ENCODE data around the gene RPL10L. TPM values are rescaled to one million over a fixed set of nuclear protein-coding genes. Genes with fewer than 3 reads are reported as not detected.

The RPL10L gene
- not detected in 5 replicates for total RNA-seq (2022; extraction: Qiagen RNA extraction)

GRCh38 chr14:46651526-46652144, at the start of gene RPL10L:
Gene RPL10L, minus strand, starts transcription at chr14:46651781. Its CDS starts 45 bp downstream, at chr14:46651736.

Measured in A549 treated with CORT108297 at 1 μM for 4 hours (cell line).